Activated naive CD8-positive, alpha-beta T cell treated with anti-CD3 and anti-CD28 coated beads, Interleukin-2, amount 50 U/mL, for 24 hours (primary cell): ENCODE measurements around the gene OR2F2.

ENCODE experiments used
- ATAC-seq: fragments of 150-1000 bp; cut with Tn5 transposase; one replicate; pipeline ENCODE4 v1.10.0; 2021
- DNase-seq: peaks from one replicate; pipeline ENCODE4 v3.0.0; 2021
- H3K27ac Mint-ChIP-seq: one replicate; pipeline ENCODE4 v1.8.0; 2021; ENCODE audit warnings: mild to moderate bottlenecking, mixed read lengths
- H3K27me3 Mint-ChIP-seq: one replicate; pipeline ENCODE4 v1.8.0; 2021; ENCODE audit warnings: mixed read lengths
- H3K36me3 Mint-ChIP-seq: one replicate; pipeline ENCODE4 v1.8.0; 2021; ENCODE audit warnings: low read depth, mixed read lengths
- H3K4me1 Mint-ChIP-seq: one replicate; pipeline ENCODE4 v1.8.0; 2021; ENCODE audit warnings: mixed read lengths
- H3K4me3 Mint-ChIP-seq: one replicate; pipeline ENCODE4 v1.8.0; 2021; ENCODE audit warnings: mild to moderate bottlenecking, moderate library complexity, mixed read lengths
- H3K9me3 Mint-ChIP-seq: one replicate; pipeline ENCODE4 v1.8.0; 2021; ENCODE audit warnings: mixed read lengths

Gene OR2F2

DNA sequence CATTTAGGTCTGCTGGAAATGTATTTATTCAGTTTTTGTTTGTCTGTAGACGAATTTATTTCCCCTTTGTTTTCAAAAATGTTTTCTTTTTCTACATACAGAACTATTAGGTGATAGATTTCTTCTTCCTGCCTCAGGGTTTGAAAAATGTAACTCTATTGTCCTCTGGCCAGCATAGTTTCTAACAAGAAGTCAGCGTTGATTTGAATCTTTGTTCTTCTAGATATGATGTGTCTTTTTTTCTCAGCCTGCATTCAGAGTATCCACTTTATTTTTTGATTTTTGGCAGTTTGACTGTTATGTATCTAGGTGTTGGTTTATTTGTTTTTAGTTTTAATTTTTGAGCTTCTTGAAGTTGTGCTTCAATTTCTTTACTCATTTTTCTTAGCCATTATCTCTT is 12.1 kb downstream of the OR2F2 start:
- H3K4me1 Mint-ChIP-seq: no peaks in the 10 kb centered on the region
- no peak overlapping the region for H3K4me3 Mint-ChIP-seq
- H3K9me3 Mint-ChIP-seq: no peaks in the 10 kb centered on the region
- DNase-seq (no peak), ATAC-seq (no peak)
- H3K27ac Mint-ChIP-seq: no peak overlapping the region
- H3K27me3 Mint-ChIP-seq: peaks cover 29% of the 10 kb centered on the region
- H3K36me3 Mint-ChIP-seq: no peaks in the 10 kb centered on the region

DNA sequence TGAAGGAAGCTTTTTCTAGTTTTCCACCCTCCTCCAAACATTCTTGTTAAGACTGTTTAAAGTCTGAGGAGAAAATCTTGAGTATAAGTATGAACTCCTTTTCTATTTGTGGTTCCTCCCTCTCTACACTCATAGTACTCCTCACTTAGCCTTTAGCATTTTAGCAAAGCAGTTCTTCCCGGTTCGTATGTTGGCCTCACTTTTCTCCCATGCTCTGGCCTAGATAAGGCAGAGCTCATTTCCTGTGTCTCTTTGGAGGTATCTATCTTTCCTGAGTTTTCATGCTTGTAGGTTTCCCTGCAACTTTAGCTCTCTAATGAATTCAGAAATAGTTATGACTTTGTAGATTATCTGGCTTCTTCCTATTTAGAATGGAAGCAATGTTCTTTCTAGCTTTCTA is 13.7 kb downstream of the OR2F2 start:
- Mint-ChIP-seq H3K27ac (no peak overlapping the region), H3K27me3 (peaks cover 25% of the 10 kb centered on the region), H3K4me1 (no peaks in the 10 kb centered on the region), H3K9me3 (no peaks in the 10 kb centered on the region), H3K36me3 (no peaks in the 10 kb centered on the region), H3K4me3 (no peak overlapping the region)
- no peak for DNase-seq
- no peak for ATAC-seq

DNA sequence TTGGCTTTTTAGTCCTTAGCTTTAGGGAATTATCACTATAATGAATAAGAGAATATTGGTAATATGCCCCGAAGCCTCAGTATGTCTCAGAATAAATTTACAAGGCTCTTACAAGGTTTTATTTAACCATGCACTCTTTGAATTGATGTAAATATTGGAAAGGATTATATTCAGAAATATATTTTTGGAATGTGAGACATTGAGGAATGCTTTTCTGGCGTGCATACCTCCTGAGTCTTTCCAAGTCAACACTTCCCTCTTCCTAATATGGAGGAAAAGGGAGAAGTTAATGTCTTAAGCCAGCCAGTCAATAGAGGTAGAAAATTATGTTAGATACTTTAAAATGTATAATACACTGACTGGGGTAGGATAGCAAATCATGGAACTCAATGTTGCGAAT is 18.4 kb downstream of the OR2F2 start:
- no peaks in the 10 kb centered on the region for H3K36me3 Mint-ChIP-seq
- H3K4me1 Mint-ChIP-seq: no peaks in the 10 kb centered on the region
- H3K27ac Mint-ChIP-seq: no peak overlapping the region
- H3K9me3 Mint-ChIP-seq: no peaks in the 10 kb centered on the region
- H3K4me3 Mint-ChIP-seq: no peak overlapping the region
- no peak for ATAC-seq
- DNase-seq: no peak
- peaks cover 22% of the 10 kb centered on the region for H3K27me3 Mint-ChIP-seq

DNA sequence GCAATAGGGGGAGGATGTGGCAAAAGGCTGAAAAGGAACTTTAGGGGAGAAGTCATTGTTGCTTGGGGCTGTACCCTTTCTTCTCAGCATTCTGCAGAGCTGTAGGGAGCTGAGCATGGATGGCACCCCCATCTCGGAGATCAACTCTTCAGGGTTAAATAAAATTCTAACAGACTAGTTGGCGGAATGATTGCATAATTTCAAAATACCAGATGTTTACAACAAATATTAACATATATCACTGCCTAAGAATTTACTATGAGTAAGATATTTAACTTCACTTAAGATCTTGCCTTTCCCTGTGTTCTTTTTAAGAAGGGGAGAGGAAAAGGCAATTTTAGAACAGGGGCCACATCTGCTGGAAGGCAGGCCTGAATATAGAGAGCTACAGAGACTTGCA is 19.1 kb downstream of the OR2F2 start:
- no peak overlapping the region for H3K4me3 Mint-ChIP-seq
- H3K36me3 Mint-ChIP-seq: no peaks in the 10 kb centered on the region
- peaks cover 20% of the 10 kb centered on the region for H3K27me3 Mint-ChIP-seq
- no peaks in the 10 kb centered on the region for H3K9me3 Mint-ChIP-seq
- no peak for ATAC-seq
- H3K27ac Mint-ChIP-seq: no peak overlapping the region
- no peaks in the 10 kb centered on the region for H3K4me1 Mint-ChIP-seq
- no peak for DNase-seq

DNA sequence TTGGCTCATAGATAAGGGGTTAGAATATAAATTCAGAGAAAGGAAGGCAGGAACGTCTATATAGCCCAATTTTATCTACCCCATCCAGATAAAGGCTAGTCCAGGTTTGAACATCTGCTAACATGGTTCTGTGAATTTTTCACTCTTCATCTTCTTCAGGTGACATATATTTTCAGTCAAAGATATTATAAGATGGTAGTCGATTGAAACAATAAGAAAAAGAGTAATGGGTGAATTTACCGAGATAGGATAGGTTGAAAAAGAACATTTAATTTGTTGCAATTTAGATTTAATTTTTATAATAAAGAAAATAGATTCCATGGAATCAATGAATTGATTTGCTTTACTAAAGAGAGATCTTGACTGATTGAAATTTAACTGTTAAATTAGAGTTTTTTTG is 19.5 kb downstream of the OR2F2 start, which contains the start of gene OR2F1:
OR2F1 (plus strand) TSS at position 301 of the 400 bp plus-strand sequence. CDS start 5,127 bp downstream, outside the sequence.
- ATAC-seq: no peak
- H3K27me3 Mint-ChIP-seq: peaks cover 18% of the 10 kb centered on the region
- H3K36me3 Mint-ChIP-seq: no peaks in the 10 kb centered on the region
- no peak within 1 kb of the TSS for H3K27ac Mint-ChIP-seq
- no peak for DNase-seq
- no peaks in the 10 kb centered on the region for H3K9me3 Mint-ChIP-seq
- no peak within 1 kb of the TSS for H3K4me3 Mint-ChIP-seq
- no peaks in the 10 kb centered on the region for H3K4me1 Mint-ChIP-seq

DNA sequence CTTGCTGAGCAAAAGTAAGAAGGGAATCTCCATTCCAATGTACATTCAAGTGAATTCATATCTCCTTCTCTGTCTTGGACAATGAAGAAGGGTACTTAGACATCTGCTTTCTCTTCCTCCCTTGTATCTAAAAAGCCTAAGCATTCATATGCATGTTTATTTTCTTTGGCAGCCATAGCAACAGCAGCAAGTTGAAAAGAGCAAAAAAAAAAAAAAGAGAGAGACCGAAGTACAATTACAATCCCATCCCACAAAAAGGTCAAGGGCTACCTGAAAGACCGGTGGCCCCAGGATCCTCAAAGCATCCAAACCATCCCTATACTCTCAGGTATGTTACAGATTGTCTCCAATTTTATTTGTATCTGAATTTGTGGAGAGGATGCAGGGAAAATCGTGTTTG is 23.7 kb downstream of the OR2F2 start:
- Mint-ChIP-seq H3K9me3 (no peaks in the 10 kb centered on the region), H3K4me3 (no peak overlapping the region), H3K27me3 (peaks cover 17% of the 10 kb centered on the region), H3K36me3 (no peaks in the 10 kb centered on the region), H3K27ac (no peak overlapping the region), H3K4me1 (no peaks in the 10 kb centered on the region)
- ATAC-seq: no peak
- no peak for DNase-seq

DNA sequence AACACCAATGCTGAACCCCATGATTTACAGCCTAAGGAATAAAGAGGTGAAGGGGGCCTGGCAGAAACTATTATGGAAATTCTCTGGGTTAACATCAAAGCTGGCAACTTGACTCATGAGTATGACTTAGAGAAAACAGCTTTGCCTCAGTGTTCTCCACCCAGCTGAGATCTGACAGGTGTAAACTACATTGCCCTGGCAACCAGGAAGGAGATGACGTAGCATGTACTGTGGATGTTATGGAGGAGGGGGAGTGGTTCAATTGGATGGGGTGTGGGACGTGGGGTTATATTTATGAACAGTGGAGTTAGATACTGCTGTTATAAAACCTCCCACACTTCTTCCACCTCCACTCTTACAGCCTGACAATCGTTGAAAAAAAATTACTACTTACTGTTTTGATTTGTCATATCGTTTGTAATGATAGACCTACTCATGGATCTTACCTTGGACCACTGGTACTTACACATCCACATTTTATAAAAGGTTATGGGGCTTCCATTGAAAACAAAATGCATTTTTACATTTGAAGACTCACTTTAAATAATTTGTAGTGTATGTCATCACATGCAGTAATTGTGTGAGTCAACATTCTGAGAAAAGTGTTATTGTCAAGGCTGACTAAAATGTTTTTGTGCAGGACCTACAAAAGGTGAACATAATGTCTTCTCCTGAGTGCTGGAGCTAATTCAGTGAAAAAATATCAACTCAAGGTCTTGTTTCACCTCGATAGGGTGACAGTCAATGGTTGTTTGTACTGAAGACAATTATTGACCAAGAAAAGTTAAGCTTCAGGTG is 26.0 kb downstream of the OR2F2 start:
- peaks cover 13% of the 10 kb centered on the region for H3K27me3 Mint-ChIP-seq
- H3K4me1 Mint-ChIP-seq: no peaks in the 10 kb centered on the region
- no peak overlapping the region for H3K4me3 Mint-ChIP-seq
- H3K36me3 Mint-ChIP-seq: no peaks in the 10 kb centered on the region
- no peak for ATAC-seq
- no peak for DNase-seq
- no peaks in the 10 kb centered on the region for H3K9me3 Mint-ChIP-seq
- no peak overlapping the region for H3K27ac Mint-ChIP-seq

DNA sequence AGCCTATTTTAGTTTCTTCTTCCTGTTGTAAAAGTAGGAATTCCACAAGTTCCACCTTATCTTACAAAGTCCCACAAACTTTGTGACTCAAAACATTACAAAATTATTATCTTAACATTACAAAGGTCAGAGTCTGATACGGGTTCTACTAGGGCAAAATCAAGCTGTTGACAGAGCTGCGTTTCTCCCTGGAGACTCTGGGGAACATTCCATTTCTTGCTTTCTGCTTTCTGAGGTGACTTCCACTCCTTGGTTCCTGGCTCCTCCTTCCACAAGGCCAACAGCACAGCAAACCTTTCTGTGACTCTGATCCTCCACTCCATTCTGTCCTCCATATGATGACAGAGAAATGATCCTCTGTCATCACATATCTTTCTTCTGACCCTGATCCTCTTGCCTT is 30.2 kb downstream of the OR2F2 start:
- Mint-ChIP-seq H3K36me3 (no peaks in the 10 kb centered on the region), H3K27ac (no peak overlapping the region), H3K9me3 (peaks cover 3% of the 10 kb centered on the region), H3K4me1 (no peaks in the 10 kb centered on the region), H3K4me3 (no peak overlapping the region), H3K27me3 (peaks cover 7% of the 10 kb centered on the region)
- ATAC-seq (no peak), DNase-seq (no peak)

DNA sequence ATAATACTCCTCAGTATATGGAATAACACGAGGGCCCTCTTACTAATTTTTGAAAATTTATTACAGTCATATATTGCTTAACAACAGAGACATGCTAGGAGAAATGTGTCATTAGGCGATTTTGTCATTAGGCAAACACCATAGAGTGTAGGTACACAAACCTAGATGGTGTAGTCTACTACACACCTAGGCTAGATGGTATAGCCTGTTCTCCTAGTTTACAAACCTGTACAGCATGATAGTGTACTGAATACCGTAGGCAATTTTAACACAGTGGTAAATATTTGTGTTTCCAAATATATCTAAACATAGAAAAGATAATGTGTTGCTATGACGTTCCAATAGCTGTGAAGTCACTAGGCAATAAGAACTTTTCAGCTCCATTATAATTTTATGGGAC is 32.4 kb downstream of the OR2F2 start:
- DNase-seq (no peak), ATAC-seq (no peak)
- no peak overlapping the region for H3K4me3 Mint-ChIP-seq
- H3K27ac Mint-ChIP-seq: no peak overlapping the region
- H3K36me3 Mint-ChIP-seq: no peaks in the 10 kb centered on the region
- peaks cover 9% of the 10 kb centered on the region for H3K27me3 Mint-ChIP-seq
- no peaks in the 10 kb centered on the region for H3K4me1 Mint-ChIP-seq
- peaks cover 3% of the 10 kb centered on the region for H3K9me3 Mint-ChIP-seq

DNA sequence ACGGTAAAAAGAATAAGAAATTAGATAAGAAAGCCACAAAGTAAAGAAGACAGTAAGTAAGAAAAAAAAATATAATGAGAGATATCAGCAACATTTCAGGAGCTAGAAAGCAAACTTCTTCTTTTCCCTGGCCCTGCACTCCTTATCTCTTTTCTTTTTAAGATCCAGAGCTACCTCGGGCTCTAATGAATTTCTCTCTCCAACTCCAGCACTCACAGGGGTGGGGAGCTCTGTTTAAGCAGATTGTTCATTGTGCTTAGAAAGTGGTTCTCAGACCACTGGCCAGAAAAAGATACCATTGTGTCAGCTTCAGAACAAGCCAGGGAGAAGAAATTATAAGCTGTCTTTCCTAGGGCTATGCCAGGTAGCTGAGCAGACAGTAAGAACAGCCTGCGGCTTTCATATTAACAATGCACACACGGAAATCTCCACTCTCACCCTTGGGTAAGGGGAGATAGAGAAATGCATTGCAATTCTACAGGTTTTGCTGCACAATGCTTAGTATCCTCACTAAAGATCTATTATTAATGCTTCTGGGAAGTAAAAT is 38.9 kb downstream of the OR2F2 start:
- DNase-seq: no peak
- Mint-ChIP-seq H3K27ac (no peak overlapping the region), H3K9me3 (no peaks in the 10 kb centered on the region), H3K27me3 (peaks cover 2% of the 10 kb centered on the region), H3K36me3 (no peaks in the 10 kb centered on the region), H3K4me3 (no peak overlapping the region), H3K4me1 (no peaks in the 10 kb centered on the region)
- no peak for ATAC-seq

DNA sequence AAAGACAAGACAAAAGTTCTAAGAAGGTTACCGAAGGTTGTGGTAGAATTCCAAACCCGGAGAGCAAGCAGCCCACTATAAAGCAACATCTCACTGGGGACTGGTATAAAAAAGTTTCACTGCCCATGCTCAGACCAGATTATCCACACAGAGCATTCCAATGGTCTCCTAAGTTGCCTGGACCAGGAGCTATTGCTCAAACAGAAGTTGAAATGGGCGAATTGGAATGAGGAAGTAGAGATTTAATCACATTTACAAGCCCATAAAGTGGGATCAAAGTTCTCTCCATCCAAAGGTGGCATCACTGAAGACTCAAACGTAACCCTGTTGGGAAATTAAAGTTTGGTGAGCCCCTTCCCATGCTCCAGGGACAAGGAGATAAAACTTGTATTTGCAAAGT is 39.4 kb downstream of the OR2F2 start:
- no peak overlapping the region for H3K27ac Mint-ChIP-seq
- H3K4me1 Mint-ChIP-seq: no peaks in the 10 kb centered on the region

DNA sequence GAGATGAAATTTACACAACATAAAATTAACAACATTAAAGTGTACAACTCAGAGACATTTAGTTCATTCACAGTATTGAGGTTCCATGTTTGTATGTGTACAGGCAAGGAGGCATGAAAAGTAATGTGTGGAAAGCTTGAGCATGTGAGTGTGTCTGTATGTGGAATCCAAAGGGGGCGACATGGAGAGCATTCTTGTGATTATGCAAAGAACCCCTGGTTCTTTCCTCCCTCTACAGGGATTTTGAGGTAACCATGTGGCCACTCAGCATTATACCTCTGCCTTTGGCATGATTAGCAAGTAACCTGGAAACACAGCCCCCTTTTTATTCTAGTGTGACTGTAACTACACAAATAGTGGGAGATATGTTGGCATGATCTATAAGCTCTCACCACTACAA is 40.6 kb downstream of the OR2F2 start:
- Mint-ChIP-seq H3K36me3 (no peaks in the 10 kb centered on the region), H3K27me3 (peaks cover 5% of the 10 kb centered on the region), H3K9me3 (no peaks in the 10 kb centered on the region), H3K4me3 (no peak overlapping the region), H3K27ac (no peak overlapping the region), H3K4me1 (no peaks in the 10 kb centered on the region)
- no peak for DNase-seq
- peak; percentile 28 for ATAC-seq

More for the DNA sequence above, 39.4 kb downstream of the OR2F2 start:
- no peaks in the 10 kb centered on the region for H3K36me3 Mint-ChIP-seq
- ATAC-seq (no peak), DNase-seq (no peak)
- peaks cover 2% of the 10 kb centered on the region for H3K27me3 Mint-ChIP-seq
- H3K9me3 Mint-ChIP-seq: no peaks in the 10 kb centered on the region
- H3K4me3 Mint-ChIP-seq: no peak overlapping the region

DNA sequence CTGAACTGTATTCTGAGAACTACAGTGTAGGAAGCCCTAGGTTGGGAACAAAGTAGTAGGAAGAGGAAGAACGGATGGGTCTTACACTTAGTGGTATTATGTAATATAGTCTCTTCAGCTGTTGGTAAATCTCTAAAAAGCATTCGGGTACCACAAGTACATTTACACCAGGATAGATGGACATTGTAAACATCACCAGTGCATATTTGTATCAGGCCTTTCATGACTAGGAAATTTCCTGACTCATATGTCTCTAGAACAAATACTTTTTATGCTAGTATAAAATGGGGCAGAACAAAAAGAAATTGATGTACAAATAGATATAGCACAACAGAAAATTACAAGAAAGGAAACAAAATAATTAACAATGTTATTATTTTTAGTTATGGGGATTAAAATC is 43.6 kb downstream of the OR2F2 start:
- no peak overlapping the region for H3K4me3 Mint-ChIP-seq
- no peaks in the 10 kb centered on the region for H3K4me1 Mint-ChIP-seq
- no peak overlapping the region for H3K27ac Mint-ChIP-seq
- H3K36me3 Mint-ChIP-seq: no peaks in the 10 kb centered on the region
- H3K9me3 Mint-ChIP-seq: no peaks in the 10 kb centered on the region
- ATAC-seq (no peak), DNase-seq (no peak)
- peaks cover 7% of the 10 kb centered on the region for H3K27me3 Mint-ChIP-seq

DNA sequence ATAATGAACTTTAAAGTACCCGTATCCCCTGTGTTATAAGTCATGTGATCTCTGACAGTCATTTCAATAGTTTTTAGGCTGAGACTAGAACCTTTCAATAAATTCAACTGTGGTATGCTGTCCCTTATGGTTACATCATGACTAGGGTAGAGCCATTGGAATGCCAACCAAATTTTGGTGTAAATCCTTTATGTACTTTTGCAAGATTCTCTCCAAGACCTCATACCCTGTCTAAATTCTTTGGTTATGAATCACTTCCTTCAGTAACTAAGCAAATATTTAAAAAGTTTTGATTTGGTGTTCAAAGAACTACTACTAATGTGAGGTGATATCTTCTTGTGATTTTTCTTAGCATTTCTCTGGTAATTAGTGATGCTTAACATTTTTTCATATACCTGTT is 44.3 kb downstream of the OR2F2 start:
- no peaks in the 10 kb centered on the region for H3K4me1 Mint-ChIP-seq

DNA sequence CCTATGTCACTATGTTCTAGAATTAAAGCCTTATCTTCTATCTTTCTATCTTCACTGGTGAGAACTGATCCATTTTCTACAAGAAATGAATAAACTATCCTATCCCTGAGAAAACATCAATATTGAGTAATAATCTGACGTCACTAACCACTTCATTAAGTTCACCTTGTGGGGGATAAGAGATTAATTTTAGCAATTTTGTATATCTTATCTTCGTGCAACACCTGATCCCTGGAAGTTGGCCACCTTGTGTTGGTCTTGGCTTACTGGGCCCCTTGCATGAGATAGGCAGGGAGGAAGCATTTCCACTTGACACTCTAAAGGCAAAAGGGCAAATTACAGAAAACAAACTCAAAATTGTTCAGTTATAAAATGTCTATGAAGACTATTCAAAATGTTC is 45.0 kb downstream of the OR2F2 start:
- peaks cover 7% of the 10 kb centered on the region for H3K27me3 Mint-ChIP-seq
- H3K27ac Mint-ChIP-seq: no peak overlapping the region
- no peaks in the 10 kb centered on the region for H3K4me1 Mint-ChIP-seq
- H3K36me3 Mint-ChIP-seq: no peaks in the 10 kb centered on the region
- H3K9me3 Mint-ChIP-seq: no peaks in the 10 kb centered on the region
- no peak for ATAC-seq
- no peak overlapping the region for H3K4me3 Mint-ChIP-seq
- no peak for DNase-seq

More for the DNA sequence above, 44.3 kb downstream of the OR2F2 start:
- ATAC-seq (no peak), DNase-seq (no peak)
- H3K27me3 Mint-ChIP-seq: peaks cover 7% of the 10 kb centered on the region
- H3K9me3 Mint-ChIP-seq: no peaks in the 10 kb centered on the region
- no peak overlapping the region for H3K27ac Mint-ChIP-seq
- no peaks in the 10 kb centered on the region for H3K36me3 Mint-ChIP-seq
- H3K4me3 Mint-ChIP-seq: no peak overlapping the region
